GM18868 (cell line): Measurements from ENCODE around the gene SDK1.

ENCODE experiments used
- ATAC-seq: cut with Tn5 transposase; IDR thresholded peaks from one replicate; pipeline ENCODE4 v1.9.1; 2021; ENCODE audit warnings: mild to moderate bottlenecking, moderate library complexity; ENCODE audit not compliant: unreplicated experiment

The SDK1 gene

GRCh38 chr7:3964980-3965606 lies 664.0 kb downstream of the SDK1 start:
- ATAC-seq = no peak

- ATAC-seq = no peak
Observed at GRCh38 chr7:3965794-3966395, 664.8 kb downstream of the SDK1 start.

- no peak for ATAC-seq
Observed at GRCh38 chr7:3968234-3968633, 667.2 kb downstream of the SDK1 start.

- no peak for ATAC-seq
Observed at GRCh38 chr7:3969286-3969685, 668.2 kb downstream of the SDK1 start.

GRCh38 chr7:3971323-3971722 lies 670.3 kb downstream of the SDK1 start:
- ATAC-seq = no peak

GRCh38 chr7:3973264-3973663 lies 672.2 kb downstream of the SDK1 start:
- no peak for ATAC-seq

- no peak for ATAC-seq
Observed at GRCh38 chr7:3974329-3974728, 673.3 kb downstream of the SDK1 start.

- no peak for ATAC-seq
Observed at GRCh38 chr7:3975371-3975770, 674.3 kb downstream of the SDK1 start.

GRCh38 chr7:3977391-3977790 lies 676.3 kb downstream of the SDK1 start:
- ATAC-seq = no peak

- no peak for ATAC-seq
Observed at GRCh38 chr7:3978839-3979238, 677.8 kb downstream of the SDK1 start.

GRCh38 chr7:3979611-3980299 lies 678.7 kb downstream of the SDK1 start:
- no peak for ATAC-seq

GRCh38 chr7:3980300-3980643 lies 679.2 kb downstream of the SDK1 start:
- no peak for ATAC-seq

- no peak for ATAC-seq
Observed at GRCh38 chr7:3981281-3981680, 680.2 kb downstream of the SDK1 start.

- no peak for ATAC-seq
Observed at GRCh38 chr7:3984456-3984855, 683.4 kb downstream of the SDK1 start.

- no peak for ATAC-seq
Observed at GRCh38 chr7:3986927-3987326, 685.9 kb downstream of the SDK1 start.

- ATAC-seq = no peak
Observed at GRCh38 chr7:3987426-3987927, 686.4 kb downstream of the SDK1 start.

GRCh38 chr7:3989723-3990122 lies 688.7 kb downstream of the SDK1 start:
- ATAC-seq = no peak

- no peak for ATAC-seq
Observed at GRCh38 chr7:3991731-3992231, 690.7 kb downstream of the SDK1 start.

- no peak for ATAC-seq
Observed at GRCh38 chr7:3992841-3993240, 691.8 kb downstream of the SDK1 start.

GRCh38 chr7:3994764-3995163 lies 693.7 kb downstream of the SDK1 start:
- no peak for ATAC-seq

GRCh38 chr7:3995187-3995586 lies 694.1 kb downstream of the SDK1 start:
- ATAC-seq = no peak

GRCh38 chr7:3998060-3998459 lies 697.0 kb downstream of the SDK1 start:
- ATAC-seq = no peak
